Adrenal gland (tissue), 5 donors: ENCODE data around the gene FAM20A.
A peak's percentile ranks its signal among the peaks of the same experiment; 100 is the strongest.

ENCODE experiments used
- CTCF ChIP-seq, 6 experiments: fragments of 450-650 bp in 4 of 6; fragments of 200-600 bp in 2 of 6; sonication (generic) in 1 of 6; IDR thresholded peaks; 1 replicate in 5 of 6; 2 replicates in 1 of 6; pipeline versions ENCODE4 v1.5.1 to v1.8.0; 2016 to 2021; ENCODE audit warnings: antibody characterized with exemption in 6 of 6, mild to moderate bottlenecking in 2 of 6, moderate library complexity in 1 of 6
- POLR2A ChIP-seq, 2 donors: fragments of 450-650 bp; IDR thresholded peaks; one replicate each; pipeline ENCODE4 v1.6.1; 2017; ENCODE audit warnings: antibody characterized with exemption in 2 of 2, mild to moderate bottlenecking in 2 of 2, moderate library complexity in 1 of 2
- donor health status: DM: no; HTN: no; CAD: no.

GRCh38 chr17:68613739-68614298, 12.7 kb upstream of the FAM20A start:
- TF ChIP-seq POLR2A (IDR thresholded peaks at IDR 0.05) (no peak), CTCF (IDR thresholded peaks at IDR 0.05) (peak; percentile 24 to 64 (median 52))
